Body of pancreas (tissue), 4 donors: Measurements from ENCODE around the gene AP3D1. TPM values are rescaled to one million over a fixed set of nuclear protein-coding genes. Genes with fewer than 3 reads are reported as not detected.
A peak's percentile ranks its signal among the peaks of the same experiment; 100 is the strongest.
"Not testable (repeated sequence)": the region's sequence is repeated elsewhere in the genome, so short reads cannot be mapped to it uniquely, and the experiment has no call there.

Source experiments
- ATAC-seq: fragments of 150-250 bp; one replicate; pipeline ENCODE4 v1.9.1; 2016
- DNase-seq, 4 donors: peaks; one replicate each; pipeline ENCODE4 v3.0.0-alpha.2; 2019
- H3K27ac ChIP-seq, 4 donors: fragments of 200-600 bp; sonication (generic); 1 replicate in 3 of 4; 2 replicates in 1 of 4; pipeline versions ENCODE4 v1.5.1 to v1.6.1; 2016 to 2019; ENCODE audit warnings: mild to moderate bottlenecking in 1 of 4, mixed read lengths in 1 of 4, moderate library complexity in 1 of 4
- H3K27me3 ChIP-seq, 2 donors: fragments of 200-600 bp; sonication (generic); one replicate each; pipeline ENCODE4 v1.6.0; 2016; ENCODE audit warnings: mild to moderate bottlenecking in 1 of 2
- H3K36me3 ChIP-seq, 2 donors: fragments of 200-600 bp; sonication (generic); replicated peaks in 1 of 2; 2 replicates each; pipeline ENCODE4 v1.5.1; 2016; ENCODE audit warnings: low read depth in 2 of 2; ENCODE audit not compliant: insufficient read depth in 1 of 2
- H3K4me1 ChIP-seq: fragments of 200-600 bp; sonication (generic); one replicate; pipeline ENCODE4 v1.6.0; 2016
- H3K4me3 ChIP-seq, 2 donors: fragments of 200-600 bp; sonication (generic); 1 replicate in 1 of 2; 2 replicates in 1 of 2; pipeline ENCODE4 v1.5.1; 2016 to 2019
- H3K9me3 ChIP-seq, 3 donors: fragments of 200-600 bp; sonication (generic); 1 replicate in 2 of 3; 2 replicates in 1 of 3; pipeline ENCODE4 v1.5.1; 2016
- CTCF ChIP-seq, 7 experiments: fragments of 450-650 bp in 4 of 7; fragments of 200-600 bp in 3 of 7; sonication (generic) in 3 of 7; IDR thresholded peaks; one replicate each; pipeline ENCODE4 v1.5.1; 2016 to 2019; ENCODE audit warnings: antibody characterized with exemption in 7 of 7
- POLR2A ChIP-seq, 3 donors: fragments of 450-650 bp; IDR thresholded peaks; one replicate each; pipeline ENCODE4 v1.6.1; 2016; ENCODE audit warnings: antibody characterized with exemption in 3 of 3, mild to moderate bottlenecking in 2 of 3
- WGBS, 2 donors: methylation state at CpG; one replicate each; pipeline ENCODE4 v1.1.5; 2017; 5-methylcytosine and 5-hydroxymethylcytosine counted together
- intact Hi-C: fragments of 100-400 bp; cut with DNase I; formaldehyde crosslinking; loops from one replicate; pipeline ENCODE4 v1.15.1; 2023
- total RNA-seq, 2 donors: library from RNA; depleted of rRNA; stranded (reverse); fragments of >200 nt; gene quantifications; one replicate each; pipeline ENCODE4 v1.1.0, GENCODE V29; 2016

AP3D1 gene
- total RNA-seq, 2 donors from 2014 or later: 77.0 to 124 TPM

- peak; percentile 98 to 100 (median 100) for DNase-seq
- Histone ChIP-seq H3K27ac (peak within 1 kb of the TSS; percentile 80 to 99 (median 92)), H3K9me3 (no peaks in the 10 kb centered on the region), H3K4me3 (peak within 1 kb of the TSS; percentile 47 to 67), H3K27me3 (no peaks in the 10 kb centered on the region), H3K36me3 (peaks cover 4 to 9% of the 10 kb centered on the region in 2 donors), H3K4me1 (peaks cover 30% of the 10 kb centered on the region)
- peak; percentile 88 for ATAC-seq
- intact Hi-C loops: no loop called here
- TF ChIP-seq POLR2A (IDR thresholded peaks at IDR 0.05): peak; percentile 48 to 76 (median 69)
- TF ChIP-seq CTCF (IDR thresholded peaks at IDR 0.05): peak in 5 of 7 experiments; percentile 22 to 57 (median 52)
- WGBS, 2 donors: 0% methylated on average over 51 of the region's 70 CpGs; no CpG with 5 or more reads in 1 of the 2 donors
Observed at GRCh38 chr19:2096480-2097202, 54.7 kb downstream of the AP3D1 start, which contains the start of gene IZUMO4. TSS of gene IZUMO4 (plus strand) at chr19:2096915. CDS start at chr19:2096946, 31 bp downstream.

GRCh38 chr19:2096034-2096479 lies 55.3 kb downstream of the AP3D1 start, which contains the start of gene MOB3A:
TSS of gene MOB3A (minus strand) at chr19:2096326. CDS start at chr19:2078560, 17,766 bp downstream.
- H3K4me1 ChIP-seq: peaks cover 30% of the 10 kb centered on the region
- intact Hi-C loops: no loop called here

GRCh38 chr19:2091926-2092525 lies 59.3 kb downstream of the AP3D1 start:
- WGBS, 2 donors: 86 to 89% methylated on average over 9 to 13 of the region's 13 CpGs
- H3K9me3 ChIP-seq, H3K4me3 ChIP-seq, H3K36me3 ChIP-seq, DNase-seq, intact Hi-C loops, H3K27me3 ChIP-seq, ATAC-seq: not testable (repeated sequence)
- peaks cover 26% of the 10 kb centered on the region for H3K4me1 ChIP-seq
- H3K27ac ChIP-seq: peak overlapping the region in 2 of 4 donors; percentile 46 to 69

More at GRCh38 chr19:2096034-2096479, 55.3 kb downstream of the AP3D1 start, which contains the start of gene MOB3A:
- ATAC-seq (peak; percentile 76), DNase-seq (peak; percentile 89 to 93 (median 90))
- TF ChIP-seq POLR2A (IDR thresholded peaks at IDR 0.05) (peak; percentile 54 to 84 (median 76)), CTCF (IDR thresholded peaks at IDR 0.05) (peak in 6 of 7 experiments; percentile 19 to 81 (median 60))
- Histone ChIP-seq H3K27ac (peak within 1 kb of the TSS; percentile 80 to 99 (median 92)), H3K27me3 (no peaks in the 10 kb centered on the region), H3K9me3 (no peaks in the 10 kb centered on the region), H3K36me3 (peaks cover 0 to 9% of the 10 kb centered on the region in 2 donors), H3K4me3 (peak within 1 kb of the TSS; percentile 47 to 67)
- 1 to 5% methylated on average over 4 to 54 of the region's 56 CpGs for WGBS, 2 donors

- ATAC-seq (no peak), DNase-seq (no peak)
- Histone ChIP-seq H3K36me3 (no peaks in the 10 kb centered on the region), H3K27me3 (no peaks in the 10 kb centered on the region), H3K4me1 (peaks cover 15% of the 10 kb centered on the region), H3K9me3 (no peaks in the 10 kb centered on the region), H3K27ac (peak overlapping the region in 2 of 4 donors; percentile 26 to 69), H3K4me3 (no peak overlapping the region)
- 62 to 80% methylated on average over 1 to 2 of the region's 2 CpGs for WGBS, 2 donors
- intact Hi-C loops: loop anchor here (10.0 kb wide), 1 partner anchor 165 kb away; no protein-coding TSS in a partner anchor
- TF ChIP-seq CTCF (IDR thresholded peaks at IDR 0.05) (no peak), POLR2A (IDR thresholded peaks at IDR 0.05) (no peak)
Observed at GRCh38 chr19:2089727-2090053, 61.7 kb downstream of the AP3D1 start.
